HepG2 (cell line): ENCODE measurements around the gene GALNT8.

Experiments used
- ERF ChIP-seq: IDR thresholded peaks from 2 replicates; pipeline ENCODE4 v1.6.1; 2018; ENCODE audit warnings: missing biosample characterization, missing genetic modification reagents
- EZH2 ChIP-seq: conservative IDR thresholded peaks from 2 replicates; pipeline ENCODE4 v1.6.1; 2012; ENCODE audit warnings: mild to moderate bottlenecking, low read depth, low read length, moderate library complexity
- KMT2A ChIP-seq: sonication (generic); formaldehyde crosslinking; IDR thresholded peaks from 2 replicates; pipeline ENCODE4 v1.4.0; 2020; ENCODE audit warnings: missing genetic modification reagents
- POLR2A ChIP-seq, 2 experiments: IDR thresholded peaks; 2 replicates each; pipeline ENCODE4 v1.6.1; 2011; ENCODE audit warnings: low read depth in 2 of 2, low read length in 2 of 2, mild to moderate bottlenecking in 1 of 2, moderate library complexity in 1 of 2; ENCODE audit not compliant: insufficient read depth in 1 of 2
- POLR2AphosphoS5 ChIP-seq: IDR thresholded peaks from 2 replicates; pipeline ENCODE4 v1.6.1; 2012; ENCODE audit warnings: low read depth, low read length
- TAF1 ChIP-seq: sonication (generic); formaldehyde crosslinking; IDR thresholded peaks from 2 replicates; pipeline ENCODE4 v1.4.0; 2020; ENCODE audit warnings: missing genetic modification reagents
- TRIM22 ChIP-seq: fragments of 450-650 bp; IDR thresholded peaks from 2 replicates; pipeline ENCODE4 v1.6.1; 2017
- ZBTB1 ChIP-seq: sonication (generic); formaldehyde crosslinking; IDR thresholded peaks from 2 replicates; pipeline ENCODE4 v1.4.0; 2020; ENCODE audit warnings: missing genetic modification reagents, borderline replicate concordance
- ZNF7 ChIP-seq: IDR thresholded peaks from 2 replicates; pipeline ENCODE4 v1.6.1; 2016; ENCODE audit warnings: missing biosample characterization, missing genetic modification reagents
- ZSCAN9 ChIP-seq: IDR thresholded peaks from 2 replicates; pipeline ENCODE4 v1.6.1; 2016; ENCODE audit warnings: borderline replicate concordance
- TF ChIP-seq, protein P1 (sequence below): sonication (generic); formaldehyde crosslinking; IDR thresholded peaks from 2 replicates; pipeline ENCODE4 v1.5.0; 2020; ENCODE audit warnings: mild to moderate bottlenecking, missing genetic modification reagents, moderate library complexity
- TF ChIP-seq, protein P2 (sequence below): IDR thresholded peaks from 2 replicates; pipeline ENCODE4 v1.6.1; 2016; ENCODE audit warnings: missing compliant biosample characterization, missing genetic modification reagents, borderline replicate concordance
- TF ChIP-seq, protein P3 (sequence below): sonication (generic); formaldehyde crosslinking; IDR thresholded peaks from 2 replicates; pipeline ENCODE4 v1.4.0; 2020; ENCODE audit warnings: missing genetic modification reagents, borderline replicate concordance

GRCh38 chr12:4762773-4763172, 42.6 kb downstream of the GALNT8 start:
- TF ChIP-seq POLR2A (IDR thresholded peaks at IDR 0.05; ENCODE audit: insufficient read depth in 1 of 2, low read depth in 2 of 2, low read length in 2 of 2) (no peak), ERF (no peak), TAF1 (CRISPR knock-in tag) (no peak), KMT2A (CRISPR knock-in tag) (no peak), ZNF7 (CRISPR knock-in tag) (no peak), TRIM22 (no peak), ZBTB1 (no peak), ZSCAN9 (CRISPR knock-in tag) (no peak), POLR2AphosphoS5 (no peak), EZH2 (no peak)
- TF ChIP-seq, protein P1, sequence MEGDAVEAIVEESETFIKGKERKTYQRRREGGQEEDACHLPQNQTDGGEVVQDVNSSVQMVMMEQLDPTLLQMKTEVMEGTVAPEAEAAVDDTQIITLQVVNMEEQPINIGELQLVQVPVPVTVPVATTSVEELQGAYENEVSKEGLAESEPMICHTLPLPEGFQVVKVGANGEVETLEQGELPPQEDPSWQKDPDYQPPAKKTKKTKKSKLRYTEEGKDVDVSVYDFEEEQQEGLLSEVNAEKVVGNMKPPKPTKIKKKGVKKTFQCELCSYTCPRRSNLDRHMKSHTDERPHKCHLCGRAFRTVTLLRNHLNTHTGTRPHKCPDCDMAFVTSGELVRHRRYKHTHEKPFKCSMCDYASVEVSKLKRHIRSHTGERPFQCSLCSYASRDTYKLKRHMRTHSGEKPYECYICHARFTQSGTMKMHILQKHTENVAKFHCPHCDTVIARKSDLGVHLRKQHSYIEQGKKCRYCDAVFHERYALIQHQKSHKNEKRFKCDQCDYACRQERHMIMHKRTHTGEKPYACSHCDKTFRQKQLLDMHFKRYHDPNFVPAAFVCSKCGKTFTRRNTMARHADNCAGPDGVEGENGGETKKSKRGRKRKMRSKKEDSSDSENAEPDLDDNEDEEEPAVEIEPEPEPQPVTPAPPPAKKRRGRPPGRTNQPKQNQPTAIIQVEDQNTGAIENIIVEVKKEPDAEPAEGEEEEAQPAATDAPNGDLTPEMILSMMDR (CRISPR knock-in tag): no peak
- TF ChIP-seq, protein P2, sequence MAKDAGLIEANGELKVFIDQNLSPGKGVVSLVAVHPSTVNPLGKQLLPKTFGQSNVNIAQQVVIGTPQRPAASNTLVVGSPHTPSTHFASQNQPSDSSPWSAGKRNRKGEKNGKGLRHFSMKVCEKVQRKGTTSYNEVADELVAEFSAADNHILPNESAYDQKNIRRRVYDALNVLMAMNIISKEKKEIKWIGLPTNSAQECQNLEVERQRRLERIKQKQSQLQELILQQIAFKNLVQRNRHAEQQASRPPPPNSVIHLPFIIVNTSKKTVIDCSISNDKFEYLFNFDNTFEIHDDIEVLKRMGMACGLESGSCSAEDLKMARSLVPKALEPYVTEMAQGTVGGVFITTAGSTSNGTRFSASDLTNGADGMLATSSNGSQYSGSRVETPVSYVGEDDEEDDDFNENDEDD (CRISPR knock-in tag): no peak
- TF ChIP-seq, protein P3, sequence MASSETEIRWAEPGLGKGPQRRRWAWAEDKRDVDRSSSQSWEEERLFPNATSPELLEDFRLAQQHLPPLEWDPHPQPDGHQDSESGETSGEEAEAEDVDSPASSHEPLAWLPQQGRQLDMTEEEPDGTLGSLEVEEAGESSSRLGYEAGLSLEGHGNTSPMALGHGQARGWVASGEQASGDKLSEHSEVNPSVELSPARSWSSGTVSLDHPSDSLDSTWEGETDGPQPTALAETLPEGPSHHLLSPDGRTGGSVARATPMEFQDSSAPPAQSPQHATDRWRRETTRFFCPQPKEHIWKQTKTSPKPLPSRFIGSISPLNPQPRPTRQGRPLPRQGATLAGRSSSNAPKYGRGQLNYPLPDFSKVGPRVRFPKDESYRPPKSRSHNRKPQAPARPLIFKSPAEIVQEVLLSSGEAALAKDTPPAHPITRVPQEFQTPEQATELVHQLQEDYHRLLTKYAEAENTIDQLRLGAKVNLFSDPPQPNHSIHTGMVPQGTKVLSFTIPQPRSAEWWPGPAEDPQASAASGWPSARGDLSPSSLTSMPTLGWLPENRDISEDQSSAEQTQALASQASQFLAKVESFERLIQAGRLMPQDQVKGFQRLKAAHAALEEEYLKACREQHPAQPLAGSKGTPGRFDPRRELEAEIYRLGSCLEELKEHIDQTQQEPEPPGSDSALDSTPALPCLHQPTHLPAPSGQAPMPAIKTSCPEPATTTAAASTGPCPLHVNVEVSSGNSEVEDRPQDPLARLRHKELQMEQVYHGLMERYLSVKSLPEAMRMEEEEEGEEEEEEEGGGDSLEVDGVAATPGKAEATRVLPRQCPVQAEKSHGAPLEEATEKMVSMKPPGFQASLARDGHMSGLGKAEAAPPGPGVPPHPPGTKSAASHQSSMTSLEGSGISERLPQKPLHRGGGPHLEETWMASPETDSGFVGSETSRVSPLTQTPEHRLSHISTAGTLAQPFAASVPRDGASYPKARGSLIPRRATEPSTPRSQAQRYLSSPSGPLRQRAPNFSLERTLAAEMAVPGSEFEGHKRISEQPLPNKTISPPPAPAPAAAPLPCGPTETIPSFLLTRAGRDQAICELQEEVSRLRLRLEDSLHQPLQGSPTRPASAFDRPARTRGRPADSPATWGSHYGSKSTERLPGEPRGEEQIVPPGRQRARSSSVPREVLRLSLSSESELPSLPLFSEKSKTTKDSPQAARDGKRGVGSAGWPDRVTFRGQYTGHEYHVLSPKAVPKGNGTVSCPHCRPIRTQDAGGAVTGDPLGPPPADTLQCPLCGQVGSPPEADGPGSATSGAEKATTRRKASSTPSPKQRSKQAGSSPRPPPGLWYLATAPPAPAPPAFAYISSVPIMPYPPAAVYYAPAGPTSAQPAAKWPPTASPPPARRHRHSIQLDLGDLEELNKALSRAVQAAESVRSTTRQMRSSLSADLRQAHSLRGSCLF (CRISPR knock-in tag): no peak
